Medulla oblongata (tissue), 1 donor: ENCODE results near the gene KCNQ1OT1.

Source experiments
- DNase-seq: peaks from one replicate; pipeline ENCODE4 v3.0.0-alpha.2; 2015; ENCODE audit errors: extremely low spot score

The KCNQ1OT1 gene

GRCh38 chr11:2570841-2571597, 128.8 kb downstream of the KCNQ1OT1 start:
- DNase-seq: no peak

GRCh38 chr11:2570211-2570811, 129.5 kb downstream of the KCNQ1OT1 start:
- no peak for DNase-seq

- DNase-seq: no peak
Observed at GRCh38 chr11:2569731-2570210, 130.0 kb downstream of the KCNQ1OT1 start.

- no peak for DNase-seq
Observed at GRCh38 chr11:2569321-2569721, 130.5 kb downstream of the KCNQ1OT1 start.

- DNase-seq: no peak
Observed at GRCh38 chr11:2567026-2567671, 132.6 kb downstream of the KCNQ1OT1 start.

GRCh38 chr11:2566223-2567025, 133.4 kb downstream of the KCNQ1OT1 start:
- DNase-seq: no peak

- no peak for DNase-seq
Observed at GRCh38 chr11:2565447-2566222, 134.2 kb downstream of the KCNQ1OT1 start.

GRCh38 chr11:2564588-2565425, 135.0 kb downstream of the KCNQ1OT1 start:
- no peak for DNase-seq

GRCh38 chr11:2564008-2564530, 135.7 kb downstream of the KCNQ1OT1 start:
- no peak for DNase-seq

- DNase-seq: no peak
Observed at GRCh38 chr11:2563213-2564007, 136.4 kb downstream of the KCNQ1OT1 start.

GRCh38 chr11:2562890-2563212, 136.9 kb downstream of the KCNQ1OT1 start:
- DNase-seq: no peak

- peak; percentile 93 for DNase-seq
Observed at GRCh38 chr11:2561696-2562581, 137.9 kb downstream of the KCNQ1OT1 start.

- no peak for DNase-seq
Observed at GRCh38 chr11:2559527-2560311, 140.1 kb downstream of the KCNQ1OT1 start.

GRCh38 chr11:2558861-2559526, 140.8 kb downstream of the KCNQ1OT1 start:
- DNase-seq: no peak

GRCh38 chr11:2558397-2558796, 141.4 kb downstream of the KCNQ1OT1 start:
- no peak for DNase-seq
